ENCODE measurements around the gene TP53TG3B. TPM values are rescaled to one million over a fixed set of nuclear protein-coding genes. Genes with fewer than 3 reads are reported as not detected.
A peak's percentile ranks its signal among the peaks of the same experiment; 100 is the strongest.
"Not testable (repeated sequence)": the region's sequence is repeated elsewhere in the genome, so short reads cannot be mapped to it uniquely, and the experiment has no call there.

The TP53TG3B gene
- not detected for total RNA-seq
- polyA plus RNA-seq: not detected
- long read RNA-seq, donor 1: 0 reads
- long read RNA-seq, donor 2: 0 reads
- long read RNA-seq, donor 3: 0 reads
- long read RNA-seq, donor 4: 0 reads
- long read RNA-seq, donor 5: 0 reads

GRCh38 chr16:33360541-33360940 is at the start of gene TP53TG3B:
Gene TP53TG3B, plus strand, starts transcription at chr16:33360841. Its CDS starts 68 bp downstream, at chr16:33360909.
- not testable (repeated sequence) for H3K27me3 ChIP-seq (ENCODE audit: control insufficient read depth in 3 of 3, insufficient read depth in 3 of 3, low read length in 2 of 3); DNase-seq; H3K27ac ChIP-seq (ENCODE audit: low read depth in 1 of 2, low read length in 1 of 2); ATAC-seq (ENCODE audit: insufficient read depth, low FRiP score); H3K4me1 ChIP-seq (ENCODE audit: control insufficient read depth in 5 of 5, insufficient read depth in 5 of 5, low read length in 5 of 5); H3K36me3 ChIP-seq (ENCODE audit: control insufficient read depth in 4 of 4, insufficient read depth in 4 of 4, low read length in 4 of 4); H3K9me3 ChIP-seq (ENCODE audit: control insufficient read depth in 4 of 4, insufficient read depth in 3 of 4, low read length in 3 of 4); H3K9ac ChIP-seq (ENCODE audit: insufficient read depth in 1 of 2, low read length in 2 of 2); H3K4me3 ChIP-seq
- WGBS, 2 donors: no CpG with 5 or more reads among the region's 25 CpGs

DNA sequence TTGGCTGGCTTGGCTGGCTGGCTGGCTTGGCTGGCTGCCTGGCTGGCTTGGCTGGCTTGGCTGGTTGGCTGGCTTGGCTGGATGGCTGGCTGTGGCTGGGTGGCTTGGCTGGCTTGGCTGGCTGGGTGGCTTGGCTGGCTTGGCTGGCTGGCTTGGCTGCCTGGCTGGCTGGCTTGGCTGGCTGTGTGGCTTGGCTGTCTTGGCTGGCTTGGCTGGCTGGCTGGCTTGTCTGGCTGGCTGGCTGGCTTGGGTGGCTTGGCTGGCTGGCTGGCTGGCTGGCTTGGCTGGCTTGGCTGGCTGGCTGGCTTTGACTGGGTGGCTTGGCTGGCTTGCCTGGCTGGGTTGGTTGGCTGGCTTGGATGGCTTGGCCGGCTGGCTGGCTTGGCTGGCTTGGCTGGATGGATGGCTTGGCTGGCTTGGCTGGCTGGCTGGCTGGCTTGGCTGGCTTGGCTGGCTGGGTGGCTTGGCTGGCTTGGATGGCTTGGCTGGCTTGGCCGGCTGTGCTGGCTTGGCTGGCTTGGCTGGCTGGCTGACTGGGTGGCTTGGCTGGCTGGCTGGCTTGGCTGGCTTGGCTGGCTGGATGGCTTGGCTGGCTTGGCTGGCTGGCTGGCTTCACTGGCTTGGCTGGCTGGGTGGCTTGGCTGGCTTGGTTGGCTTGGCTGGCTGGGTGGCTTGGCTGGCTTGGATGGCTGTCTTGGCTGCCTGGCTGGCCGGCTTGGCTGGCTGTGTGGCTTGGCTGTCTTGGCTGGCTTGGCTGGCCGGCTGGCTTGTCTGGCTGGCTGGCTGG is 24.2 kb upstream of the TP53TG3B start:
- H3K9ac ChIP-seq (ENCODE audit: insufficient read depth in 1 of 2, low read length in 2 of 2); H3K36me3 ChIP-seq (ENCODE audit: control insufficient read depth in 4 of 4, insufficient read depth in 4 of 4, low read length in 4 of 4); H3K4me1 ChIP-seq (ENCODE audit: control insufficient read depth in 5 of 5, insufficient read depth in 5 of 5, low read length in 5 of 5); ATAC-seq (ENCODE audit: insufficient read depth, low FRiP score); DNase-seq; H3K27me3 ChIP-seq (ENCODE audit: control insufficient read depth in 3 of 3, insufficient read depth in 3 of 3, low read length in 2 of 3); H3K27ac ChIP-seq (ENCODE audit: low read depth in 1 of 2, low read length in 1 of 2): not testable (repeated sequence)
- Histone ChIP-seq H3K4me3 (peak overlapping the region; percentile 5), H3K9me3 (ENCODE audit: control insufficient read depth in 4 of 4, insufficient read depth in 3 of 4, low read length in 3 of 4) (peaks cover 0 to 18% (median 0%) of the 10 kb centered on the region in 4 donors)
- WGBS, 2 donors: 76 to 79% methylated on average over 4 of the region's 4 CpGs

DNA sequence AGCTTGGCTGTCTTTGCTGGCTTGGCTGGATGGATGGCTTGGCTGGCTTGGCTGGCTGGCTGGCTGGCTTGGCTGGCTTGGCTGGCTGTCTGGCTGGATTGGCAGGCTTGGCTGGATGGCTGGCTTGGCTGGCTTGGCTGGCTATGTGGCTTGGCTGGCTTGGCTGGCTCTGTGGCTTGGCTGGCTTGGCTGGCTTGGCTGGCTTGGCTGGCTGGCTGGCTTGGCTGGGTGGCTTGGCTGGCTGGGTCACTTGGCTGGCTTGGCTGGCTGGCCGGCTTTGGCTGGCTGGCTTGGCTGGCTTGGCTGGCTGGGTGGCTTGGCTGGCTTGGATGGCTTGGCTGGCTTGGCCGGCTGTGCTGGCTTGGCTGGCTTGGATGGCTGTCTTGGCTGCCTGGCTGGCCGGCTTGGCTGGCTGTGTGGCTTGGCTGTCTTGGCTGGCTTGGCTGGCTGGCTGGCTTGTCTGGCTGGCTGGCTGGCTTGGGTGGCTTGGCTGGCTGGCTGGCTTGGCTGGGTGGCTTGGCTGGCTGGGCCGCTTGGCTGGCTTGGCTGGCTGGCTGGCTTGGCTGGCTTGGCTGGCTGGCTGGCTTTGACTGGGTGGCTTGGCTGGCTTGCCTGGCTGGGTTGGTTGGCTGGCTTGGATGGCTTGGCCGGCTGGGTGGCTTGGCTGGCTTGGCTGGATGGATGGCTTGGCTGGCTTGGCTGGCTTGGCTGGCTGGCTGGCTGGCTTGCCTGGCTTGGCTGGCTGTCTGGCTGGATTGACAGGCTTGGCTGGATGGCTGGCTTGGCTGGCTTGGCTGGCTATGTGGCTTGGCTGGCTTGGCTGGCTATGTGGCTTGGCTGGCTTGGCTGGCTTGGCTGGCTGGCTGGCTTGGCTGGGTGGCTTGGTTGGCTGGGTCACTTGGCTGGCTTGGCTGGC is 22.8 kb upstream of the TP53TG3B start:
- peaks cover 0 to 18% (median 0%) of the 10 kb centered on the region in 4 donors for H3K9me3 ChIP-seq (ENCODE audit: control insufficient read depth in 4 of 4, insufficient read depth in 3 of 4, low read length in 3 of 4)
- not testable (repeated sequence) for H3K27me3 ChIP-seq (ENCODE audit: control insufficient read depth in 3 of 3, insufficient read depth in 3 of 3, low read length in 2 of 3); ATAC-seq (ENCODE audit: insufficient read depth, low FRiP score); H3K4me1 ChIP-seq (ENCODE audit: control insufficient read depth in 5 of 5, insufficient read depth in 5 of 5, low read length in 5 of 5); H3K27ac ChIP-seq (ENCODE audit: low read depth in 1 of 2, low read length in 1 of 2); H3K36me3 ChIP-seq (ENCODE audit: control insufficient read depth in 4 of 4, insufficient read depth in 4 of 4, low read length in 4 of 4); H3K4me3 ChIP-seq; H3K9ac ChIP-seq (ENCODE audit: insufficient read depth in 1 of 2, low read length in 2 of 2)
- DNase-seq: peak in 1 of 3 donors; percentile 0
- 74 to 81% methylated on average over 5 of the region's 5 CpGs for WGBS, 2 donors

DNA sequence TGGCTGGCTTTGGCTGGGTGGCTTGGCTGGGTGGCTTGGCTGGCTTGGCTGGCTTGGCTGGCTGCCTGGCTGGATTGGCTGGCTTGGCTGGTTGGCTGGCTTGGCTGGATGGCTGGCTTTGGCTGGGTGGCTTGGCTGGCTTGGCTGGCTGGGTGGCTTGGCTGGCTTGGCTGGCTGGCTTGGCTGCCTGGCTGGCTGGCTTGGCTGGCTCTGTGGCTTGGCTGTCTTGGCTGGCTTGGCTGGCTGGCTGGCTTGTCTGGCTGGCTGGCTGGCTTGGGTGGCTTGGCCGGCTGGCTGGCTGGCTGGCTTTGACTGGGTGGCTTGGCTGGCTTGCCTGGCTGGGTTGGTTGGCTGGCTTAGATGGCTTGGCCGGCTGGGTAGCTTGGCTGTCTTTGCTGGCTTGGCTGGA is 22.1 kb upstream of the TP53TG3B start:
- H3K27ac ChIP-seq (ENCODE audit: low read depth in 1 of 2, low read length in 1 of 2); H3K9ac ChIP-seq (ENCODE audit: insufficient read depth in 1 of 2, low read length in 2 of 2); H3K4me1 ChIP-seq (ENCODE audit: control insufficient read depth in 5 of 5, insufficient read depth in 5 of 5, low read length in 5 of 5); ATAC-seq (ENCODE audit: insufficient read depth, low FRiP score); DNase-seq; H3K27me3 ChIP-seq (ENCODE audit: control insufficient read depth in 3 of 3, insufficient read depth in 3 of 3, low read length in 2 of 3); H3K4me3 ChIP-seq; H3K36me3 ChIP-seq (ENCODE audit: control insufficient read depth in 4 of 4, insufficient read depth in 4 of 4, low read length in 4 of 4): not testable (repeated sequence)
- peaks cover 0 to 18% (median 0%) of the 10 kb centered on the region in 4 donors for H3K9me3 ChIP-seq (ENCODE audit: control insufficient read depth in 4 of 4, insufficient read depth in 3 of 4, low read length in 3 of 4)
- 64 to 71% methylated on average over 2 of the region's 2 CpGs for WGBS, 2 donors

DNA sequence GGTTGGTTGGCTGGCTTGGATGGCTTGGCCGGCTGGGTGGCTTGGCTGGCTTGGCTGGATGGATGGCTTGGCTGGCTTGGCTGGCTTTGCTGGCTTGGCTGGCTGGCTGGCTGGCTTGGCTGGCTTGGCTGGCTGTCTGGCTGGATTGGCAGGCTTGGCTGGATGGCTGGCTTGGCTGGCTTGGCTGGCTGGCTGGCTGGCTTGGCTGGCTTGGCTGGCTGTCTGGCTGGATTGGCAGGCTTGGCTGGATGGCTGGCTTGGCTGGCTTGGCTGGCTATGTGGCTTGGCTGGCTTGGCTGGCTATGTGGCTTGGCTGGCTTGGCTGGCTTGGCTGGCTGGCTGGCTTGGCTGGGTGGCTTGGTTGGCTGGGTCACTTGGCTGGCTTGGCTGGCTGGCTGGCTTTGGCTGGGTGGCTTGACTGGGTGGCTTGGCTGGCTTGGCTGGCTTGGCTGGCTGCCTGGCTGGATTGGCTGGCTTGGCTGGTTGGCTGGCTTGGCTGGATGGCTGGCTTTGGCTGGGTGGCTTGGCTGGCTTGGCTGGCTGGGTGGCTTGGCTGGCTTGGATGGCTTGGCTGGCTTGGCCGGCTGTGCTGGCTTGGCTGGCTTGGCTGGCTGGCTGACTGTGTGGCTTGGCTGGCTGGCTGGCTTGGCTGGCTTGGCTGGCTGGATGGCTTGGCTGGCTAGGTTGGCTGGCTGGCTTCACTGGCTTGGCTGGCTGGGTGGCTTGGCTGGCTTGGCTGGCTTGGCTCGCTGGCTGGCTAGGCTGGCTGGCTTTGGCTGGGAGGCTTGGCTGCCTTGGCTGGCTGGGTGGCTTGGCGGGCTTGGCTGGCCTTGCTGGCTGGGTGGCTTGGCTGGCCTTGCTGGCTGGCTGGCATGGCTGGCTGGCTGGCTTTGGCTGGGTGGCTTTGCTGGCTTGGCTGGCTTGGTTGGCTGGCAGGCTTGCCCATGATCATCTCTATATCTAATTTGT is 21.3 kb upstream of the TP53TG3B start:
- ATAC-seq (ENCODE audit: insufficient read depth, low FRiP score): peak; percentile 34
- H3K36me3 ChIP-seq (ENCODE audit: control insufficient read depth in 4 of 4, insufficient read depth in 4 of 4, low read length in 4 of 4); H3K27ac ChIP-seq (ENCODE audit: low read depth in 1 of 2, low read length in 1 of 2); H3K4me3 ChIP-seq; H3K4me1 ChIP-seq (ENCODE audit: control insufficient read depth in 5 of 5, insufficient read depth in 5 of 5, low read length in 5 of 5); H3K9ac ChIP-seq (ENCODE audit: insufficient read depth in 1 of 2, low read length in 2 of 2); H3K27me3 ChIP-seq (ENCODE audit: control insufficient read depth in 3 of 3, insufficient read depth in 3 of 3, low read length in 2 of 3): not testable (repeated sequence)
- WGBS, 2 donors: 78 to 89% methylated on average over 3 of the region's 4 CpGs
- H3K9me3 ChIP-seq (ENCODE audit: control insufficient read depth in 4 of 4, insufficient read depth in 3 of 4, low read length in 3 of 4): peaks cover 0 to 18% (median 0%) of the 10 kb centered on the region in 4 donors
- DNase-seq: peak in 2 of 3 donors; percentile 0

Small RNA genes lying within 50 kb of the gene (small RNA-seq; reads per million reads assigned to genes)
- gene AC141257.3 (ENCODE audit: low replicate concordance) (not detected), gene AC141257.4 (ENCODE audit: low replicate concordance) (not detected)

Other genes with a start within 250 kb of the TP53TG3B start
- not detected for gene TP53TG3C, start 166.6 kb upstream of the TP53TG3B start, total RNA-seq
- gene TP53TG3C, start 166.6 kb upstream of the TP53TG3B start, polyA plus RNA-seq: not detected
- not detected for gene TP53TG3E, start 56.5 kb upstream of the TP53TG3B start, total RNA-seq
- gene TP53TG3E, start 56.5 kb upstream of the TP53TG3B start, polyA plus RNA-seq: not detected
- gene TP53TG3F, start 98.8 kb downstream of the TP53TG3B start, total RNA-seq: not detected
- gene TP53TG3F, start 98.8 kb downstream of the TP53TG3B start, polyA plus RNA-seq: under 1 TPM in 1 of 2 donors, not detected in 1; 0.06 TPM

Measured in lung (tissue), 15 donors.